ENCODE data around the gene RTN4RL2.

RTN4RL2 gene

DNA sequence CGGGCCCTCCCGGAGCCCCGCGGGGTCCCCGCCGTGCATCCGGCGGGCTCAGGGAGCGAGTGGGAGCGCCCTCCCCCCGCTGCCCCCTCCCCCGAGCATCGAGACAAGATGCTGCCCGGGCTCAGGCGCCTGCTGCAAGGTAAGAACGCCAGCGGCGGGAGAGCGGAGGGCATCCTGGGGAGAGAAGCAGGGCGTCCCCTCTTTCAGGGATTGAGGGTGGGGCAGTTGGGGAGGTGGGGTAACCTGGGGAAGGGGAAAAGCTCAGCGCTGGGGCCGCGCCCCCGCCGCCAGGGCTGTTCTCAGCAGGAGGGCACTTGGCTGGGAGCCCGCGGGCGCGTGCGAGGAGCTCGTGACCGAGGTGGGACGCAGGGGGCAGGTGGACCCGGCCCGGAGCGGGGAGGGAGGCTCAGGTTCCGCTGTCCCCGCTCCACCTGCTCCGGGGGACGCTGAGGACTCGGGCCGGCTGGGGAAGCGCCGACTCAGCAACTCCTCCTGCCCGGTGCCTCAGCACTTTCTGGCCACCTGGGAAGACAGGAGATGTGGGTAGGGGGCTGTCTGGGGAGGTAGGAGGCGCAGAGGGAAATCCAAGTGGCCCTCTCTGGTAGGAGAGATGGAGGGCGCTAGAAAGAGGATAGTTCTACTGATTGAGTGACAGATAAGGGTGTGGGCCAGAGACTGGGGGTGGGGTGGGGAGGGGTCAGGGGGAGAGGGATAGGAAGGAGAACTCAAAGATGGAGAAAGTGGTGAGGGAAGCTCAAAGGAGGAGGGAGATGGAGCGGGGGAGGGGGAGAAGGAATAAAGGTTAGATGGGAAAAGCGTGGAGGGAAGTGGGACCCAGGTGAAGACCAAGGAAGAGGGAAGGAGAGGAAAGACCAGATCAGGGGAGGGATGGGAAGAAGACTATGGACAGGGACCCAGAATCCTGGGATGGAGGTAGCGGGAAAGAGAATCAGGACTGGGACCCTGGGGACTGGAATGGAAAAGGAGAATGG lies 726 bp downstream of the RTN4RL2 start:
- FAIRE-seq, result no peak
- no peak for DNase-seq (ENCODE audit: insufficient read length, low spot score)

DNA sequence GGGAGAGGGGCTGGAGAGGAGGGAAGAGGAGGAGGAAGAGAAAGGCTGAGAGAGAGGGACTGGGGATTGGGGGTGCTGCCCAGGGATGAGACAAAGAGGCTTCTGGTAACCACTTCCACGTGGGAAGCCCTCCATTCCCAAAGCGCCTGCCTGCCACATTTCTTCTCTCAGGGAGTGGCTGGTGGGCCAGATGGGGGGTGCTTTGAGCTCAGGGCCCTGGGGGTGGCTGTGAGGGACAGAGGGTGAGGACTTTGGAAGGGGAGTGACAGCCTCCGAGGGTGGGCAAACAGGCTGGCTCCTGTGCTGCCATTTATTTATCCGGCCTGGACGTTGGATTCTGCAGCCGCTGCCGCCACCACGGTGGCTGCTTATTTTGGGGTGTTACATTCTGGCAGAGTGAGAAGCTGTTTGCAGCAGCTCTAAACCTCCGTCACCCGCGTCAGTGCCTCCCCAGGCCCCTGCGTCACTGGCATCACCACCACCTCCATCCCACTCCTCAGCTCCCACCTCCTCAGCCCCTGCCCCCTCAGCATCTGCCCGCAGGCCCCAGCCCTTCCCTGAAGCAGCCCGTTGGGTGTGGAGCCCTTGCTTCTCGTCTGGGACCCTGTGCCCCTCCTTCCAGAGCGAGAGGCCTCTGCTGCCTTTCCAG lies 1.6 kb downstream of the RTN4RL2 start:
- FAIRE-seq (no peak), DNase-seq (ENCODE audit: insufficient read length, low spot score) (no peak)

DNA sequence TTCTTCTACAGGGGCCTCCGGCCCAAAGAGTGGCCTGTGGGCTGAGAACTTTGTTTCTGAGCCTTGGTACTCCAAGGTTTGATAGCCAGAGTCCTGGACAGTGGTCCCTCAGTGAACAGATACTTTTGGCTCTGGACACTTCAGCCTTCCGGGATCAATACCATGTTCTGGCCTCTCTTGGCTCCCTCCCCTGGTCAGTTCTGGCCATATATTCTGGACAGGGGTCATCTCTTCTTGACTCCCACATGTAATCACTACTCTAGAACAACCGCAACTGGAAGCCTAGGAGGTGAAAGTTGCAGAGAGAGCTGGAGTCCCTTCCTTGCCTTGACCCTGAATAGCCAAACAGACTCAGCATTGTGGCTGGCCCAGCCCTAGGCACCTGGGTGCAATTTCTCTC lies 2.3 kb downstream of the RTN4RL2 start:
- FAIRE-seq (no peak), DNase-seq (ENCODE audit: insufficient read length, low spot score) (no peak)

- FAIRE-seq, result no peak
- no peak for DNase-seq (ENCODE audit: insufficient read length, low spot score)
Observed at GRCh38 chr11:57463671-57464538, 3.6 kb downstream of the RTN4RL2 start.

- FAIRE-seq (no peak), DNase-seq (ENCODE audit: insufficient read length, low spot score) (no peak)
Observed at GRCh38 chr11:57464539-57465181, 4.3 kb downstream of the RTN4RL2 start.

DNA sequence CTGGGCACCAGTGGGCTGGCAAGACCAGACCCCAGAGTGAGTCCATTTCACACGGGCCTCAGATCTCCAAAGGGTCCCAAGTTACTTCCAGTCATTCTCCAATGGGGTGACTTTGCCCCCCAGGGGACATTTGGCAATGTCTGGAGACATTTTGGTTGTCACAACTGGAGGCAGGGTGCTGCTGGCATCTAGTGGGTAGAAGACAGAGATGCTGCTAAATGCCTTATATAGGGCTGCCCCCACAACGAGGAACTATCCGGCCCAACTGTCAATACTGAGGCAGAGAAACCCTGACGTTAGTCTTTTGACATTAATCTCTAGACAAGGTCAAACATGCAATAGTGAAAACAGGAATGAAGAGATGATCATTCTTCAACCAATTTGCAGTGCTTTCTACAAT lies 6.4 kb downstream of the RTN4RL2 start:
- DNase-seq (ENCODE audit: insufficient read length, low spot score), result no peak
- FAIRE-seq, result no peak

GRCh38 chr11:57467508-57468157 lies 7.3 kb downstream of the RTN4RL2 start:
- FAIRE-seq, result no peak

DNA sequence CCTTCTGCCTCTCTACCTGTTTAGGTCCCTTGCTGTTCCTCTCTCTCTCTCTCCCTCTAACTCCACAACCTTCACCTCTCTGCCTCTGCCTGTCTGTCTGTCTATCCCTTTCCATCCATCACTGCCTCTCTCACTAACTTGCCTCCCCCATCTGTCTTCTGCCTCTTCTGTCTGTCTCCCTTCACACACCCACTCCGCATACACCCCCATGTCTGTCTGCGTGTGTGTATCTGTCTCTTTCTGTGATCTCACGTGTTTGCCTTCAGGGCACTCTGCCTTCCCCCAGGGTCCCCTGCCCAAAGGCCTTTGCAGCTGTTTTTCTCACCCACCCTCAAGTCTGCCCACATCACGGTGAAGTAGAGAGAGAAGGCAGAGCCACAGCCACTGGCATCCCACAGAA lies 7.9 kb downstream of the RTN4RL2 start:
- DNase-seq (ENCODE audit: insufficient read length, low spot score) (no peak), FAIRE-seq (no peak)

More at GRCh38 chr11:57467508-57468157, 7.3 kb downstream of the RTN4RL2 start:
- DNase-seq (ENCODE audit: insufficient read length, low spot score), result no peak

- no peak for FAIRE-seq
- no peak for DNase-seq (ENCODE audit: insufficient read length, low spot score)
Observed at GRCh38 chr11:57469268-57469667, 8.9 kb downstream of the RTN4RL2 start.

GRCh38 chr11:57471496-57471895 lies 11.2 kb downstream of the RTN4RL2 start:
- FAIRE-seq (no peak), DNase-seq (ENCODE audit: insufficient read length, low spot score) (no peak)

GRCh38 chr11:57473285-57473841 lies 13.0 kb downstream of the RTN4RL2 start:
- DNase-seq (ENCODE audit: insufficient read length, low spot score) (no peak), FAIRE-seq (no peak)

DNA sequence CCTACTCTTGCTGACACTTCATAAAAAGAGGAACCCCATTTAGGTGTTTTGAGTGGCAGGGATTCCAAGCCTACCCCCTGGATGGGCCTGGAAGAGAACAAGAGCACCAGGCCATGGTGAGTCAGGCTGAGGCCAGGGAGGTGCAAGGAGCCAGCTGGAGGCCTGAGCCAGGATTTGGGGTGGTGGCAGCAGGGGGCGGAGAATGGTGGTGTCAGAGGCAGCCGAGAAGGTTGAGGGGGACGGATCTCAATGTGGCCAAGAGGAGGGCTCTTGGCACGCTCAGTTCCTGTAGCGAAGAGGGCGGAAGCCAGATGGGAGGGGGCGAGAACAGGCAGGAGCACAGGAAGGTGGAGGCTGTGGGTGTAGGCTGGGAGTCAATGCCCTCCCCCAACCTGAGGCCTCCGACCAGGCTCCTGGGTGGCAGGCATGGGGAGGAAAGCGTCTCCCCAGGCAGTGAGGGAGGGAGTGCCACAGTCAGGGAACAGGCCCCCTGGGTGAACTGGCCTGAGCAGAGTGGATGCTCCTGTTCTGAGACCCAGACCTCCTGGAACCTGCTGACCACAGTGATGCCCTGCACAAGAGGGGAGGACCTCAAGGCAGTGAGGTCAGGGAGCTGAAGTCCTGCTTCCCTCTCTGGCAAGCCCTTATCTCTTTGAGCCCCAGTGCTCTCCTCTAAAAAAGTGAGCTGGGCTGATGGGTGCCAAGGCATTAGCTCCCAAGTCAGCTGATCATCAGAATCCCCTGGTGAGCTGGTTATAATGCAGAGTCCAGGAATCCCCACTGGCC lies 13.9 kb downstream of the RTN4RL2 start:
- FAIRE-seq, result peak; percentile 26

GRCh38 chr11:57474803-57475115 lies 14.4 kb downstream of the RTN4RL2 start:
- no peak for DNase-seq (ENCODE audit: insufficient read length, low spot score)

More for the DNA sequence above, 13.9 kb downstream of the RTN4RL2 start:
- DNase-seq (ENCODE audit: insufficient read length, low spot score), result no peak

DNA sequence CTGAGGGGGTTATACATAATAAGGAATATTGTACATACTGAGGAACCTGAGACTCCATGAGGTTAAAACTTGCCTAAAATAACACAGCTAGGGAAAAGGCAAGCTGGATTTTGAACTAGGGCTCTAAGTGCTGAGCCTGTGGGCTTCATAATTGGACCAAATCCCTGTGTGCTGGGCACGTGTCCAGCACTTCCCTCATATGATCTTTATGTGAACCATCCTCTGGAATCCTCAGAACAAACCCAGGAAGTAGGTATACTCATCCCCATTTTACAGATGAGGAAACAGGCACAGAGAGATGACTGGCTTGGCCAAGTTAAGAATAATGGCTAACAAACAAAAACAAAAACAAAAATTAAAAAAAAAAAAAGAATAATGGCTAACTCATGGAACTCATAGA lies 14.9 kb downstream of the RTN4RL2 start:
- FAIRE-seq, result no peak
- no peak for DNase-seq (ENCODE audit: insufficient read length, low spot score)

More at GRCh38 chr11:57474803-57475115, 14.4 kb downstream of the RTN4RL2 start:
- no peak for FAIRE-seq

DNA sequence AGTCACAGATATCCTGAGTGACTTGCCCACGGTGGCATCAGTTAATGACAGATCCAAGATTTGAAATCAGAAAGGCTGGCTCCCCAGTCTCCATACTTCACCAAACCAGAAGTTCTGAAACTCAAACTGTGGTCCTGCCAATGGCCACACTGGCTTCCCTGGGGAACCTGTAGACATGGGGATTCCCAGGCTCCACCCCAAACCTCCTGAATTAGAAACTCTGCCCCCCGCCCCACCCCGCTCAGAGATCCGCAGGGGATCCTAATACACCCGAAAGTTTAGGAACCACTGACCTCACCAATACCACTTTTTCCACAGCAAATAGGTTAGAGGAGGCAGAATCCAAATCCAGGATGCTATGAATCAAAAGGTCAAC lies 15.3 kb downstream of the RTN4RL2 start:
- DNase-seq (ENCODE audit: insufficient read length, low spot score) (no peak), FAIRE-seq (peak; percentile 68)

DNA sequence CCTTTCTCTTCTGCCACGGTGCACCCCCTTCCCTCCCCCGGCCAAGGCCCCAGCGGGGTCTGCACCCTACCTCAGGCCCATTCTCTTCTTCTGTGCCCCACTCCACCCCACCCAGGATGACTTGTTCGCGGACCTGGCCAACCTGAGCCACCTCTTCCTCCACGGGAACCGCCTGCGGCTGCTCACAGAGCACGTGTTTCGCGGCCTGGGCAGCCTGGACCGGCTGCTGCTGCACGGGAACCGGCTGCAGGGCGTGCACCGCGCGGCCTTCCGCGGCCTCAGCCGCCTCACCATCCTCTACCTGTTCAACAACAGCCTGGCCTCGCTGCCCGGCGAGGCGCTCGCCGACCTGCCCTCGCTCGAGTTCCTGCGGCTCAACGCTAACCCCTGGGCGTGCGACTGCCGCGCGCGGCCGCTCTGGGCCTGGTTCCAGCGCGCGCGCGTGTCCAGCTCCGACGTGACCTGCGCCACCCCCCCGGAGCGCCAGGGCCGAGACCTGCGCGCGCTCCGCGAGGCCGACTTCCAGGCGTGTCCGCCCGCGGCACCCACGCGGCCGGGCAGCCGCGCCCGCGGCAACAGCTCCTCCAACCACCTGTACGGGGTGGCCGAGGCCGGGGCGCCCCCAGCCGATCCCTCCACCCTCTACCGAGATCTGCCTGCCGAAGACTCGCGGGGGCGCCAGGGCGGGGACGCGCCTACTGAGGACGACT lies 15.9 kb downstream of the RTN4RL2 start:
- FAIRE-seq (peak; percentile 4), DNase-seq (ENCODE audit: insufficient read length, low spot score) (no peak)

GRCh38 chr11:57476757-57477506 lies 16.6 kb downstream of the RTN4RL2 start:
- DNase-seq (ENCODE audit: insufficient read length, low spot score), result peak; percentile 79
- peak; percentile 85 for FAIRE-seq

Data from GM19239 (cell line).